GM18505 (cell line): Measurements from ENCODE around the gene STIL.

ENCODE experiments used
- ATAC-seq: cut with Tn5 transposase; IDR thresholded peaks from one replicate; pipeline ENCODE4 v1.9.1; 2021; ENCODE audit not compliant: unreplicated experiment
- POLR2A ChIP-seq: IDR thresholded peaks from 4 replicates; pipeline ENCODE4 v1.6.1; 2011; ENCODE audit warnings: borderline replicate concordance; ENCODE audit not compliant: insufficient read depth, insufficient read length; ENCODE audit errors: extremely low read depth

Gene STIL

GRCh38 chr1:47235806-47236205, 78.1 kb downstream of the STIL start:
- no peak for TF ChIP-seq POLR2A
- ATAC-seq = no peak

GRCh38 chr1:47235241-47235681, 78.7 kb downstream of the STIL start:
- TF ChIP-seq POLR2A = no peak
- no peak for ATAC-seq

- no peak for TF ChIP-seq POLR2A
- ATAC-seq = no peak
These were observed 80.8 kb downstream of the STIL start for GRCh38 chr1:47233186-47233585.

GRCh38 chr1:47232187-47232874, 81.6 kb downstream of the STIL start, which contains the start of gene TAL1:
Gene TAL1 (minus strand): TSS chr1:47232225. CDS start chr1:47225888, 6,337 bp downstream.
- TF ChIP-seq POLR2A = no peak
- ATAC-seq = no peak

- TF ChIP-seq POLR2A = no peak
- ATAC-seq = no peak
These were observed 82.4 kb downstream of the STIL start for GRCh38 chr1:47231301-47232186.

GRCh38 chr1:47230692-47231300, 83.2 kb downstream of the STIL start:
- no peak for ATAC-seq
- TF ChIP-seq POLR2A = no peak

- ATAC-seq = no peak
- TF ChIP-seq POLR2A = no peak
These were observed 83.9 kb downstream of the STIL start for GRCh38 chr1:47229886-47230691.

- TF ChIP-seq POLR2A = no peak
- ATAC-seq = no peak
These were observed 84.7 kb downstream of the STIL start for GRCh38 chr1:47229031-47229885.

GRCh38 chr1:47228644-47229030, 85.3 kb downstream of the STIL start:
- no peak for TF ChIP-seq POLR2A
- no peak for ATAC-seq

GRCh38 chr1:47227341-47228232, 86.4 kb downstream of the STIL start:
- ATAC-seq = no peak
- no peak for TF ChIP-seq POLR2A

- no peak for ATAC-seq
- TF ChIP-seq POLR2A = no peak
These were observed 87.1 kb downstream of the STIL start for GRCh38 chr1:47226839-47227215.
